GM21447 (cell line): ENCODE results near the gene PCBP4.

Source experiments
- ATAC-seq: cut with Tn5 transposase; IDR thresholded peaks from one replicate; pipeline ENCODE4 v1.9.1; 2021; ENCODE audit not compliant: unreplicated experiment

Gene PCBP4

GRCh38 chr3:51955893-51956770 is 11.1 kb downstream of the PCBP4 start:
- ATAC-seq, result no peak

DNA sequence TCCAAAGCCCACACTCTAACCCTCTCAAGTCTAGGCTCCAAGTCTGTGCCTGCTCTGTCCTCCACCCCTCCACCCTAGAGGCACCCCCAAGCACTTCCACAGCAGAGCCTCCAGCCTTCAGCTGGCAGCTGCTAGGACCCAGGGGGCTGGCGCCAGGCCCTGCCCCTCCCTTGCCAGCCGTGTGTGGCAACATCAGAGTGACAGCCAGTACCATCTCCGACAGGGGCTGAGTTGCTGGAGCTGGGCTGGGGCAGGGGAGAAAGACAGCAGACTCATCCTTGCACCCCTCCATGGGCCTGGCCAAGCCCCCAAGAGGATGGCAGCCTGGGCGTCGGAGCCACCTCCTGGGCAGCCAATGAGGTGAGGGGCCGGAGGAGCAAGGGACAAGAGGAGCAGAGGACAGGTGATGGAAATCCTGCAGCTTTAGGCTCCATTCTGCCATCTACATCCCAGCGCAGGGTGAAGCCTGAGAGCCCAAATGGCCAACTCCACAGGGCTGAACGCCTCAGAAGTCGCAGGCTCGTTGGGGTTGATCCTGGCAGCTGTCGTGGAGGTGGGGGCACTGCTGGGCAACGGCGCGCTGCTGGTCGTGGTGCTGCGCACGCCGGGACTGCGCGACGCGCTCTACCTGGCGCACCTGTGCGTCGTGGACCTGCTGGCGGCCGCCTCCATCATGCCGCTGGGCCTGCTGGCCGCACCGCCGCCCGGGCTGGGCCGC is 11.9 kb downstream of the PCBP4 start, which contains the start of gene GPR62:
Gene GPR62, plus strand, starts transcription at position 207 of the 718 bp plus-strand sequence. Its CDS starts 272 bp downstream, at position 479.
- no peak for ATAC-seq

DNA sequence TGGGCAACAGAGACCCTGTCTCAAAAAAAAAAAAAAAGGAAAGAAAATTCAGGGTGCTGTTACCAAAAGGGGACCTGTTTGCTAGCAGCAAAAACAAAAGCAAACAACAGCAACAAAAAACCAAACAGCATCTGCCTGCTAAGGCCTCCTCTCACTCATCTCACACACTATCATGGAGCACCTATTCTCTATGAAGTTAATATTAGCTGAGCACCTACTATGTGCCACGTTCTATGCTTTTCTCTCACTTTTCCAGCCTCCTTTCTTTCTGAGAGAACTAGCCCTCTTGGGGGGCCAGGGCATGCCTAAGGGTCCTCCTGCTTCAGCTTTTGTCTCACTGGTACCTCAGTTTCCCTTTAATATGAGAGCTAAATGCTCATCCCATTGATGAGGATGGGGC is 12.5 kb downstream of the PCBP4 start:
- no peak for ATAC-seq

DNA sequence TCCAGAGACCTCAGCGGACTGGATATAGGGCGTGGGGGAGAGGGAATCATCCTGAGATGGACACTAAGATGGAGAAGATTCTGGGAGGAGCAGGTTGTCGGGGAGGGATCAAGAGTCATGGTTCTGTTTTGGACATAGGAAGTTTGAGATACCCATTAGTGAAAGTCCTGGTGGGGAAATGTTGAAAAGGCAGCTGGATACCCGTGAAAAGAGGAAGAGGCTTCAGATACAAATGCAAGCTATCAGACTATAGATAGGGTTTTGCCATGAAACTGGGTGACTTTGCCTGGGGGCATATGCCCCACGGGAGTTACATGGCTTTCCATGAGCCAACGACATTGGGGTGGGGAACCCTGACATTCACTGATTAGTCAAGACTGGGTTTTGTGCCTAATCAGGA is 13.1 kb downstream of the PCBP4 start:
- no peak for ATAC-seq

DNA sequence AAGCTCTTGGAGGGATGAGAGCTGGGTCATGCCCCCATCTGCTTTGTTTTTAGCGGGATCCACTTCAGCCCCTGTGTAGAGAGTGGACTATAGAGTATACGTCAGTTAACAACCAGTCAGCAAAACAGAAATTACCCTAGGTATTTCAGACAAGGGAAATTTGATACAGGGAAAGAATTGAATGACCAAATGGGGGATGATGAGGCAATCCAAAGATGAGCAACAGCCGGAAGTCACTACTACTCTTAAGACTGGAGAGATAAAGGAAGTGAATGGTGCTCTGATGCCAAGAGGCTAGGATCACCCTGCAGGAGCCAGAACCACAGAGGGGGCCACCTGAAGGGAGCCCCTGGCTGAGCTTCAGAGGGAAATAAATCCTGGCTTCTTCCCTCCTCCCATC is 13.8 kb downstream of the PCBP4 start:
- no peak for ATAC-seq

- no peak for ATAC-seq
Measured at GRCh38 chr3:51950899-51951298, 16.4 kb downstream of the PCBP4 start.

DNA sequence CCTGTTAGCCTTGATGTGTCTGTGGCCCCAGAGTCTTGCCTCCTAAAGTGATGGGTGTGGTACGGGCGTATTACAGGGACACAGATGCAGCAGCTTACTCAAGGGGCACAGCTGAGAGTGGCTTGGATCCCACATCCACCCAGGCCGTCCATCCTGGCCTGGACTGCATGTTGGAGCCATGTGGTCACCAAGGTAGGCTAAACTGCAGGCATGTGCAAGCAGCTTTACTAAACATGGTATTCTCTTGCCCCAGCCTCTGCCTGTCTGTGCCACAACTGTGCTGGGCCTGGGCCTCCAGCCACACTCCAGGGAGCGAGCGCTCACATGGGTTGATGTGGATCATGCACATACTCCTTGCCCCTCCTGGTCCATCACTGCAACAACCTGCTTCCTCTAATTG is 18.1 kb downstream of the PCBP4 start:
- no peak for ATAC-seq

DNA sequence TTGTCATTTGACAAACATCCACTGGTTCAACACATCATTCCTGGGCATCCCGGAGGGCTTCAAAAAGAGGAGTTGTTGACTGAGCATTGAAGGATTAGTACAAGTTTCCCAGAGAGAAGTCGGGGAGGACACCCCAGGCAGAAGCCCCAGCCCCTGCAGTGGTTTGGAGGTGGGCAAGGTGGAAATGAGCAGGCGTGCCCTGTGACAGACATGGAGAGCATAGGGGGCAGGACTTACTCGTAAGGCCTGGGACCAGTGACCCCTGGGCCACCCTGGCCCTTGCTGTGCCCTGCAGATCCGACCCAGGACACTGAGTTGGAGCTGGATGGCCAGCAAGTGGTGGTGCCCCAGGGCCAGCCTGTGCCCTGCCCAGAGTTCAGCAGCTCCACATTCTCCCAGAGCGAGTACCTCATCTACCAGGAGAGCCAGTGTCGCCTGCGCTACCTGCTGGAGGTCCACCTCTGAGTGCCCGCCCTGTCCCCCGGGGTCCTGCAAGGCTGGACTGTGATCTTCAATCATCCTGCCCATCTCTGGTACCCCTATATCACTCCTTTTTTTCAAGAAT is 19.2 kb downstream of the PCBP4 start:
- no peak for ATAC-seq

DNA sequence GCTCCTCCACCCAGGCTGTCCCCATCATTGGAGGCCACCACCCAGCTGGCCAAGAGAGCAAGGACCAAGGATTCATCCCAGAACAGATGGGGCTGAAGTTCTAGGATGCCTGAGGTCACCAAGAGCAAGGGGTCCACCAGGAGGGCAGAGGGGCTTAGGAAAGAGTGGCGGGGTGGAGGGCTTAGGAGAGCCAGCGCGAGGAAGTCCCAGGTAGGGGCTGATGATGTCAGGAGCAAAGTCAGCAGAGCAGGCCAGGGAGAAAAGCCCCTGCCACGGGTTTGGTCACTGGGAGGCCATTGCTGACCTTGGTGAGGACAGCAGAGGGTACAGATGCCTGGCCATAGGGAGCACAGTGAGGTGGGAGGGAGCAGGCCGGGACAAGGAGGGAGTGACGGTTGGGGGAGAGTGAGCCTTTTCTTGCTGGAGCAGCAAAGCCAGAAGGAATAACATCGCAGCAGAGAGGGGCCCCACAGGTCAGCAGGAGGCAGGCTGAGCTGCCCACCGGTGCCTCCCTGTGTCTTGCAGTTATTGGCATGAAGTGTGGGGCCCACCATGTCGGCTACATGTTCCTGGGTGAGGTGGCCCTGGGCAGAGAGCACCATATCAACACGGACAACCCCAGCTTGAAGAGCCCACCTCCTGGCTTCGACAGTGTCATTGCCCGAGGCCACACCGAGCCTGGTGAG is 19.9 kb downstream of the PCBP4 start:
- ATAC-seq, result no peak

- no peak for ATAC-seq
Measured at GRCh38 chr3:51946796-51947195, 20.5 kb downstream of the PCBP4 start.

- ATAC-seq, result no peak
Measured at GRCh38 chr3:51945926-51946705, 21.1 kb downstream of the PCBP4 start.

DNA sequence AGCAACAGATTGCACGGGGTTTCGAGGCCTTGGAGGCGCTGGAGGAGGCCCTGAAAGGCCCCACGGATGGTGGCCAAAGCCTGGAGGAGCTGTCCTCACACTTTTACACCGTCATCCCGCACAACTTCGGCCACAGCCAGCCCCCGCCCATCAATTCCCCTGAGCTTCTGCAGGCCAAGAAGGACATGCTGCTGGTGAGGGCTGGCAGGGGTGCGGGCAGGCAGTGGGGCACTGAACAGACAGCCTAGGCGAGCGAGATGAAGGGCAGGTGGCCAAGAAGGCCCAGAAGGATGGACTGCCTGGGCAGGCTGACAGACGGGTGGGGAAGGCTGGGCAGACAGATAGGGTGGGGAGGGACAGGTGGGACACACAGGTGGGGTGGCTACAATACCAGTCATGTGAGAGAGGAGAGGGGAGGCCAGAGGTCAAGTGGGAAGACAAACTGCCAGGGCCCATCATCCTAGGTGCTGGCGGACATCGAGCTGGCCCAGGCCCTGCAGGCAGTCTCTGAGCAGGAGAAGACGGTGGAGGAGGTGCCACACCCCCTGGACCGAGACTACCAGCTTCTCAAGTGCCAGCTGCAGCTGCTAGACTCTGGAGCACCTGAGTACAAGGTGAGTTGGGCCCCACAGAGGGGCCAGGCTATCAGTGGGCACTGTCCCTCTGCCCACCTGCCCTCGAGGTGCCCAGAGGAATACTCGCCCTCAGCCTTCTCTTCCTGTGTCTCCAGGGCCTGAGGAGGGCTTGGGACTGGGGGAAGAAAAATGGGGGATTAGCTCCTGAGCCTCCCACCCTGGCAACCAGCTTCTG is 22.0 kb downstream of the PCBP4 start:
- no peak for ATAC-seq

DNA sequence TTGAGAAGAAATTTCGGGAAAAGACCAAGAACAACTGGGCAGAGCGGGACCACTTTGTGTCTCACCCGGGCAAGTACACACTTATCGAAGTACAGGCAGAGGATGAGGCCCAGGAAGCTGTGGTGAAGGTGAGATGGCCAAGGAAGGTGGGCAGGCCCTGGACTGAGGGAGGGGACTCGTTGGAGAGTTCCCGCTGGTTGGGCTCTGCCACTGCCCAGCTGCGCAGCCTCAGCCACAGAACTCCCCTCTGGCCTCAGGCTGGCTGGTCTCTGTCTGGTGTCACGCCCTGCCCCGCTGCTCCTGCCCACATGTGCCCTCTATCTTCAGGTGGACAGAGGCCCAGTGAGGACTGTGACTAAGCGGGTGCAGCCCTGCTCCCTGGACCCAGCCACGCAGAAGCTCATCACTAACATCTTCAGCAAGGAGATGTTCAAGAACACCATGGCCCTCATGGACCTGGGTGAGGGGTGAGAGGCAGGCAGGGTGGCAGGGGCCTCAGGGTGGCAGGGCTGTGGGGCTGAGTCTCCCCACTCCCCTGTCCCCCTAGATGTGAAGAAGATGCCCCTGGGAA is 22.7 kb downstream of the PCBP4 start:
- no peak for ATAC-seq

- ATAC-seq, result no peak
Measured at GRCh38 chr3:51943451-51944391, 23.5 kb downstream of the PCBP4 start.

DNA sequence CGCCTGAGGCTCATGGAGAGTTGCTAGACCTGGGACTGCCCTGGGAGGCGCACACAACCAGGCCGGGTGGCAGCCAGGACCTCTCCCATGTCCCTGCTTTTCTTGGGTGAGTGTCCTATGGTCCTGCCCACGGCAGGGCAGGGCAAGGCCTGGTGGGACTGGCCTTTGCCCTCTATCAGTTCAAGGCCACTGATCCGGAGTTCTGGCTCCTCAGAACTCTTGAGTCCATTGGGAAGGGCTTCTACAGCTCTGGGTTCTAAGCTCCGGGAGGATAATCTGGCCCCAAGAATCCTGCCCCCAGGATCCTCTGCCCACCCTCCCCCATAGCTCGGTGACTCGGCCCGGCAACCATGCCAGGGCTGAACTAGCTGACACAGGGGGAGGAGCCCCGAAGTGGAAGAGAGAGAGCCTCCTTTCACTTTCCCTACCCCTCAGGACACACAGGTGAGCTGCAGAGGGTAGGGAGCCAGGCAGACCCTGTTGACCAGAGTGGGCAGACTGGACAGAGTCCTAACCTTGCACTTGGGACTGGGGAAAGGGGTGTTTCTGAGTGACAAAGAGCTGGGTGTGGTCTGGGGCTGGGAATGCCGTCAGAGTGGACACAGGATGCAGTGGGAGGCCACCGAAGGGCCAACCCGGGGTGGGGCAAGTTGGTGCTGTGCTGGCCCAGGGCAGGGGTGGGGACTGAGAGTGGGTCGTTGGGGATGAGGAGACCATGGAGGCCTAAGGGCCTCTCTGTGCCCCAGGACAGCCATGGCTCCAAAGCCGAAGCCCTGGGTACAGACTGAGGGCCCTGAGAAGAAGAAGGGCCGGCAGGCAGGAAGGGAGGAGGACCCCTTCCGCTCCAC is 24.4 kb downstream of the PCBP4 start:
- ATAC-seq, result peak; percentile 41

- peak; percentile 87 for ATAC-seq
Measured at GRCh38 chr3:51941798-51942602, 25.3 kb downstream of the PCBP4 start, which contains the start of the genes PARP3 and RRP9. TSS of gene PARP3 (plus strand) at chr3:51942363. CDS start at chr3:51943356, 993 bp downstream. TSS of gene RRP9 (minus strand) at chr3:51941904. CDS start at chr3:51941867, 37 bp downstream.
